Bronchial epithelial cell (primary cell): ENCODE data around the gene MKNK2. TPM values are rescaled to one million over a fixed set of nuclear protein-coding genes. Genes with fewer than 3 reads are reported as not detected.

Experiments used
- DNase-seq: peaks from one replicate; pipeline ENCODE4 v3.0.0-alpha.2; 2010; ENCODE audit warnings: low read depth
- FAIRE-seq: peaks from 2 replicates; lab custom pipeline; 2011; peaks lifted over from hg19 to GRCh38; lab: Jason Lieb, UNC
- H3K27me3 ChIP-seq: 2 replicates; pipeline ENCODE4 v1.5.1; 2011; ENCODE audit warnings: low read length; ENCODE audit not compliant: control insufficient read depth, insufficient read depth
- H3K36me3 ChIP-seq: 2 replicates; pipeline ENCODE4 v1.5.1; 2011; ENCODE audit warnings: low read length; ENCODE audit not compliant: control insufficient read depth, insufficient read depth
- H3K4me3 ChIP-seq: 2 replicates; pipeline ENCODE4 v1.5.1; 2011; ENCODE audit warnings: mild to moderate bottlenecking, low read depth, low read length, control low read depth
- CTCF ChIP-seq: IDR thresholded peaks from 2 replicates; pipeline ENCODE4 v1.5.1; 2011; ENCODE audit warnings: mild to moderate bottlenecking, moderate library complexity, low read length, control low read depth, inconsistent platforms; ENCODE audit not compliant: insufficient read depth, severe bottlenecking
- total RNA-seq: library from RNA; depleted of rRNA; stranded (reverse); fragments of >200 nt; gene quantifications from 2 replicates; pipeline ENCODE4 v1.2.1, GENCODE V29; 2014

Gene MKNK2
- total RNA-seq, 1 donor from 2014 or later, result 251 TPM

- H3K4me3 ChIP-seq, result peak overlapping the region; percentile 41
- TF ChIP-seq CTCF, result no peak
- DNase-seq, result peak; percentile 56
- H3K36me3 ChIP-seq, result no peaks in the 10 kb centered on the region
- no peak for FAIRE-seq
- no peaks in the 10 kb centered on the region for H3K27me3 ChIP-seq
These were observed 9.9 kb upstream of the MKNK2 start for GRCh38 chr19:2060884-2061494.

- peak; percentile 28 for DNase-seq
- no peak overlapping the region for H3K4me3 ChIP-seq
- TF ChIP-seq CTCF, result no peak
- no peaks in the 10 kb centered on the region for H3K36me3 ChIP-seq
- no peaks in the 10 kb centered on the region for H3K27me3 ChIP-seq
- no peak for FAIRE-seq
These were observed 8.6 kb upstream of the MKNK2 start for GRCh38 chr19:2059422-2060201.

- FAIRE-seq (no peak), DNase-seq (no peak)
- no peak overlapping the region for H3K4me3 ChIP-seq
- no peak for TF ChIP-seq CTCF
- no peaks in the 10 kb centered on the region for H3K36me3 ChIP-seq
- no peaks in the 10 kb centered on the region for H3K27me3 ChIP-seq
These were observed 7.8 kb upstream of the MKNK2 start for GRCh38 chr19:2058570-2059421.

- H3K4me3 ChIP-seq, result no peak overlapping the region
- TF ChIP-seq CTCF, result no peak
- FAIRE-seq (no peak), DNase-seq (no peak)
- H3K27me3 ChIP-seq, result no peaks in the 10 kb centered on the region
- no peaks in the 10 kb centered on the region for H3K36me3 ChIP-seq
These were observed 6.7 kb upstream of the MKNK2 start for GRCh38 chr19:2057484-2058469.

GRCh38 chr19:2056837-2057192 is 5.8 kb upstream of the MKNK2 start:
- H3K36me3 ChIP-seq, result no peaks in the 10 kb centered on the region
- FAIRE-seq (no peak), DNase-seq (no peak)
- H3K27me3 ChIP-seq, result no peaks in the 10 kb centered on the region
- TF ChIP-seq CTCF, result no peak
- H3K4me3 ChIP-seq, result no peak overlapping the region
